Activated CD8-positive, alpha-beta memory T cell treated with anti-CD3 and anti-CD28 coated beads, Interleukin-2, amount 50 U/mL, for 48 hours (primary cell): Measurements from ENCODE around the gene PTGDS.
A peak's percentile ranks its signal among the peaks of the same experiment; 100 is the strongest.

Experiments used
- DNase-seq: peaks from one replicate; pipeline ENCODE4 v3.0.0-alpha.2; 2020

Gene PTGDS

GRCh38 chr9:136974817-136975535, 2.3 kb upstream of the PTGDS start:
- DNase-seq, result no peak

DNA sequence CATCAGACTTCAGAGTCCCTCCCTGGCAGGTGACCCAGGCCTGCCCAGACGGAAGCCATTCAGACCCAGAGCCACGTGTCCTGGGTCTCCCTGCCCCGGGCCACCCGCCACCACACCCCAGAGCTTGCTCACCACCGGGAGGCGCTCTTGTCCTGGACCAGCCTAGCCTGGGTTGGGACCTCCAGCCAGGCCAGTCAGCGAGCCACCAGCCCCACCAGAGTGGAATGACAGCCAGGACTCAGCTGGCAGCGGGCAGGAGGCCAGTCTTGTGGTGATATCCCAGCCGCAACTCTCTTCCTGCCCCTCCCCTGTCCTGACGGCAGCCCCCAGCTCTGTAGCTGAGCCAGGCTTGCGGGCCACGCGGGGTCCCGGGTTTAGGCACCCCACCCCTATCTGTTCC, 1.7 kb upstream of the PTGDS start:
- DNase-seq, result peak; percentile 82

DNA sequence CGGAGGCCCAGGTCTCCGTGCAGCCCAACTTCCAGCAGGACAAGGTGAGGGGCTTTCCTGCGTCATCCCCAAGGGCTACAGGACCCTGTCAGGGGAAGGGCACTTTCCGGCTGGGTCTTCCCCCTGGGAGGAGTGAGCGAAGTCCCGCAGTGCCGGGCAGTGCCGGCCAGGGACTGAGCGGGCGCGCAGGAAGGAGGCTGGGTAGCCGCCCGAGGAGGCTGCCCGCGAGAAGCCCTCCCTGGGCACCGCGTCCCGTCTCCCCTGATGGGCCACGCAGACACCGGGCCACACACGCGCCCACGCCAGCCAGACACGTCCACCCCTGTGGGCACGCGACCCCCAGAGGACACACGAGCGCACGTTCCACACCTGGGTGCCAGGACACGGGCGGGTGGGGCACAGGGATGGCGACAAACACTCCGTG, 357 bp downstream of the PTGDS start:
- DNase-seq, result no peak

- peak; percentile 87 for DNase-seq
Measured at GRCh38 chr9:136978073-136978864, 965 bp downstream of the PTGDS start.

DNA sequence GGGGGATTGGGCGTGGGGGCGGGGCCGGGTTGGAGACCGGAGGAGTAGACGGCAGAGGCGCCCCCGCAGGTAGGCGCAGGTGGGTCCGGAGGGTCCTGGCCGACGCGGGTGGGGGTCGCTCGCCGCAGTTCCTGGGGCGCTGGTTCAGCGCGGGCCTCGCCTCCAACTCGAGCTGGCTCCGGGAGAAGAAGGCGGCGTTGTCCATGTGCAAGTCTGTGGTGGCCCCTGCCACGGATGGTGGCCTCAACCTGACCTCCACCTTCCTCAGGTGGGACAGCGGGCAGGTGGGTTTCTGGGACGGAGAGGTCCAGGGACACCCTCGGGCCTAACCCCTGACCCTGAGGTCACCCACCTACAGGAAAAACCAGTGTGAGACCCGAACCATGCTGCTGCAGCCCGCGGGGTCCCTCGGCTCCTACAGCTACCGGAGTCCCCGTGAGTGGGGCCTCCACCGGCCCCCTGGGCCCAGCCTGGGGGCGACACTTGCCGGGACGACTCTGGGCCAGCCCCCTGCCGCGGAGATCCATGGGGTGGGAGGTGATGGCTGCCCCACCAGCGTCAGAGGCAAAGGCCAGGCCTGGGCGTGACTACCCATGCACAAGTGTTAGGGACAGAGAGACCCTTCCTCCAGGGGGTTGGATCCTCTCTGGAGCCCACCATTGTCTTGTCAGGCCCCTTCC, 1.7 kb downstream of the PTGDS start:
- no peak for DNase-seq

DNA sequence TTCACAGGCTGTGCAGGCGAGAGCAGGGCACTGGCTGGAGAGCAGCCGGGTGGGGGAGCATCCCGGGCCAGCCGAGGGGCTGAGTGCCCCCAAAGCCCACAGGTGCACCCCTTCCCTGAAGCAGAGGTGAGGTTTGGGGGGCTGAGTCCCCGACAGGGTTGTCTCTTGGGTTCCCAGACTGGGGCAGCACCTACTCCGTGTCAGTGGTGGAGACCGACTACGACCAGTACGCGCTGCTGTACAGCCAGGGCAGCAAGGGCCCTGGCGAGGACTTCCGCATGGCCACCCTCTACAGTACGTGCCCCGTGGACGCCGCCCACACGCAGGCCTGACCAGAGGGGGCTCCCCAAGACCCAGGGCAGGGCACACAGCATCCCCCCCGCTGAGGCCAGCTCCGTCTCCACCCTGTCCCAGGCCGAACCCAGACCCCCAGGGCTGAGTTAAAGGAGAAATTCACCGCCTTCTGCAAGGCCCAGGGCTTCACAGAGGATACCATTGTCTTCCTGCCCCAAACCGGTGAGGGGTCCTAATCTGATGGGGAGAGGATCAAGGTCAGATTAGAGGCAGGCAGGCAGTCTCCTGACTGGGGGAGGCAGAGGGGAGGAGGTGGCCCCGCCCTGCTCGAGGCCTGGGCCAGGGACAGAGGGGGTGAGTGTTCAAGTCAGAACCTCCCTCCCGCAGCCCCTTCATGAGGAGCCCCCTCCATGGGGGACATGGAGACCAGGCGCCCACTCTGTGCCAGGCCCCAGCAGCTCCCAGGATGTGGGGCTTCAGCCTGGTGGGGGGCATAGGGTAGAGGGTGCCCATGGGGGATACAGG, 2.7 kb downstream of the PTGDS start:
- no peak for DNase-seq

DNA sequence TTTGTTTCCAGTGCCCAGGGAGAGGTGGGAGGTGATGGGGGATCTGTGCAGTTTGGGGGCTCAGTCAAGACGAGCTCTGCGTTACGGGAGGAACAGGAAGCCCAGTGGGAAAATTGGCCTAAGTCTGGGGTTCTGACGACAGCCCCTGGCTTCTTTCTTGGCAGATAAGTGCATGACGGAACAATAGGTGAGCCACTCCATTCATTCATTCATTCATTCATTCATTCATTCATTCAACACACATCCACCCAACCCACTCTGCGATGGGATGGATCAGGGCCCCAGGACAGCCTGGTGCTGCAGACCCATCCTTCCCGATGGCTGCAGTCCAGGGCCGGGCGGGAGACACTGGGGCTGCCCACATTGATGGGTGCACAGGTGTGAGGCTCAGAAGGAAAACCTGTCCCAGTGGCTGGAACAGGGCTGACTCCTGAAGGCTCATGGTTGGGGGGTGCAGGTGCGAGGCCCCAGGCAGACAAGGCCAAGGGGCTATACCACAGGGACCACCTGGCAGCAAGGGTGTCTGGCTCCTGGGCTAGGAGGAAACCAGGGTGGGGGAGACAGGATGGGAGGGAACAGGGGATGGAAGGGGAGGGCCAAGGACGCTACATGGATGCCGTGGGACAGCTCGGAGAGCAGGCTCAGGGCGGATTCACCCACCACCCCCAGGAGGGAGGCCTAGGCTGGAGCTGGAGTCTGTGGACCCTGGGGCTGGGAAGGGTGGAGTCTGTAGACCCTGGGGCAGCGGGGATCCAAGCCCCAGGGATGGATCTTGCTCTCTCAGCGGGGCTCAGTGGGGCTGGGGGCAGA, 3.6 kb downstream of the PTGDS start:
- DNase-seq, result no peak

DNA sequence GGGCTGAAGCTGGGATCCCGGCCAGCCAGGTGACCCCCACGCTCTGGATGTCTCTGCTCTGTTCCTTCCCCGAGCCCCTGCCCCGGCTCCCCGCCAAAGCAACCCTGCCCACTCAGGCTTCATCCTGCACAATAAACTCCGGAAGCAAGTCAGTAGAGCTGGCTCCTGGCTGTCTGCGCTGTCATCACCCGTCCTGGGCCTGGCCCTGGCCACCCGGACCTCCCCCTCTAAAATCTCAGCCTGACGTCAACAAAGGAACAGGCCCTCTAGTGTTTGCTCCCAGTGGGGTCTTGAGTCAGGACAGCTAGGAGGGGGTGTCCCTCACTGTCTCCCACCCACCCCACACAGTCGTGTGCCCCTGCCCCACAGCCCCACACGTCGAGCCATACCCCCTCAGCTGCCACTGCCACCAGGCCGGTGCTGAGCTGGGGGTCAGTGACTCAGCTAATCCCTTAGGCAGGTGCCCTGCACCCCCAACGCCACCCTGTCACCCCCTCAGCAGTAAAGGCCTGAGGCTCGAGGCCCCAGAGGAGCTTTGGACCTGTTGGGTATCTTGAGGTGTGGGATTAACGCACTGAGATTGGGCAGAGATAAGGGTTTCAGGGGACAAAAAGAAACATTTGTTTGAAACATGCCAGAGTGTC, 4.4 kb downstream of the PTGDS start:
- DNase-seq, result no peak

DNA sequence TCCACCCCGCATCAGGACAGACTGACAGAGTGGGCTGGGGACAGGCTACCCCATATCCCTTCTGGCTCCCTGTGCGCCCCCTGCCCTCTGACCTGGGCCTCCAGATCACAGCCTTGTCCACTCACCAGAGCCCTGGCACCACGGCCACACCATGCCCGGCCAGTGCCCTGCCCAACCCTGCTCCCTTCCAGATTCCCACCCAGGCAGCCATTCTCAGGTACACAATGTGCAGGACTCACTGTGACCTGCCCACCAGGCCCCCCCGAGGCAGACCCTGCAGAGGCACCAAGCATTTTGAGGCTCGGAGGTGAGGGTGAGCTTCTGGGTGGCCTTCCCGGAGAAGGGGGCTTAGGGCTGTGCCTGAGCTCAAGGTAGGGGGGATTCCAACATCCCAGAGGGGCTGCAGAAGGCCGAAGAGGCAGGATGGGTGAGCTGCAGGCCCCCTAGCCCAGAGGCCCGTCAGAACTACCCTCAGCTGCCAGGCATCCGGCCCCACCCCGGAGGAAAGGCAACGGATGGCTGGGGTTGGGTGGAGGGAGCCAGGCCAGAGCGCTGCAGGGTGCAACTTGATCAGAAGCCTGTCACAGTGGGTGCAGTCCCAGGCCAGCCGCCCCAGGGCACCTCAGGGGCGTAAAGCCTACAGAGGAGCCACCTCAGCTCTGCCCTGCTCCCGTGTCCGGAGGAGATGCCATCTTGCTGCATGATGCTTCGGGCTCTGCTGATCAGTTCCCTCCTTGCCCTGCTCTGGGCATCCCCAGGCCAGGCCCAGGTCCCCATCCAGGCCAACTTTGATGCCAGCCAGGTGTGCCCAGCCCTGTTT, 5.1 kb downstream of the PTGDS start, which contains the start of gene LCNL1:
TSS of gene LCNL1 (plus strand) at position 762 of the 820 bp plus-strand sequence. CDS start 594 bp downstream, outside the sequence.
- no peak for DNase-seq

DNA sequence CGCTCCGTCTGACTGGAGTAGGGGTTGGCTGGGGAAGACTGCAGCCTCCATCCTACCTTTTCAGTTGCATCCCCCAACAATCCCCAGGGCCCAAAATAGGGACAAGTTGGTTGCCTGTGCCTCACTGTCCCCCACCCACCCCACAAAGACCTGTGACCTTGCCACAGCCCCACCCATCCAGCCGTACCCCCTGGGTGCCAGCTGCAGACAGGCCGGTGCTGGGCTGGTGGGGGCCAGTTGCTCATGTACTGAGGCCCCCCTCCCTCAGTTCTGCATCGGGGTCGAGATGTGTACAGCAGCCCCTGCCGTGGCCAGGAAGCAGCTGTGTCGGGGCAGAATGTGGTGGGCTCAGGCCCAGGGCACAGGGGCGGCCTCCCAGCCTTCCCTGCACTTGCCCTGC, 5.9 kb downstream of the PTGDS start:
- DNase-seq, result no peak

DNA sequence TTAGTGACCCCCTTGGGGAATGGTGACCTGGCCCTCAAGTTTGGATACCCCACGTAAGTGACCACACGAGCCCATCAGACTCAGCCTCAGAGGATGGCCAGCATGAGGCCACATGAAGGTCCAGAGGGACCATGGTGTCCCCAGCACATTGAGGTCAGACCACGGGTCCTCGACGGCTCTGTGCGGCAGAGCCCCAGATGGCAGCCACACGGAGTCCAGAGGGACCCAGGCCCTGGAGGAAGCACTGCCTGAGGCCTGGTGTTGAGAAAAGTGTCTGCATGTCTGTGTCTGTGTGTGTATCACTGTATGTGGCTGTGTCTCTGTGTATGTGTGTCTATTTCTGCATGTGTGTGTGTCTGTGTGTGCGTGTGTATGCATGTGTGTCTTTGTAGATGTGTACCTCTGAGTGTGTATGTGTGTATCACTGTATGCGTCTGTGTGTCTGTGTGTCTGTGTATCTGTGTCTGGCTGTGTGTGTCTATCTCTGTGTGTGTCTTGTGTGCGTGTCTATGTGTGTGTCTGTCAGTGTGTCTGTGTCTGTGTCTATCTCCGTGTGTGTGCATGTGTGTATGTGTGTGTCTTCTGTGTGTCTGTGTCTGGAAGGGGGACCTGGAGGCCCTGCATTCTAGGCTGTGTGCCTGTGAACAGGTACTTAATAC, 6.5 kb downstream of the PTGDS start:
- no peak for DNase-seq

DNA sequence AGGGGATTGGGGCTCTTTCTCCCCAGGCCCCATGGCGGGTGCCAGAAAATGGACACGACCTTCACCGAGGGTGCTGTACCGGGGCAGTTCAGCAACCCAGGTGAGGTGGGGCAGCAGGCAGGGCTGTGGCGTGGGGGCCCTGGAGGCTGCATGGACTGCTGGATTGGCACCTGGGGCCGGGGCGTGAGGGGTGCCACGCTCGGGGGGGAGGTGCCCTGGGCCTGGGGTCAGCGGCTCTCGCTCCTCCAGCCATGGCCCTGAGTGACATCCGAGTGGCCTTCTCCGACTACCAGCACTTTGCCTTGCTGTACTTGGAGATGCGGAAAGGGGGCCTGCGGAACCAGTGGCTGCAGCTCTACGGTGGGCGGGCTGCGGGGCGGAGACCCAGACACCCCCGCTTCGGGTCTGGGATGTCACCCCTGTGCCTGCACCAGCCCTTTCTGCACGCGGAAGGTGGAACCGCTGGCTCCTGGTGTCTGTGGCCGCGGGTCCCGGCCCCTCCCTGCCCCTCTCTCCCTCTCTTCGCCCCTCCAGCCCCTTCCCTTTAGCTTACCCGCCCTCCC, 7.2 kb downstream of the PTGDS start:
- DNase-seq, result no peak

DNA sequence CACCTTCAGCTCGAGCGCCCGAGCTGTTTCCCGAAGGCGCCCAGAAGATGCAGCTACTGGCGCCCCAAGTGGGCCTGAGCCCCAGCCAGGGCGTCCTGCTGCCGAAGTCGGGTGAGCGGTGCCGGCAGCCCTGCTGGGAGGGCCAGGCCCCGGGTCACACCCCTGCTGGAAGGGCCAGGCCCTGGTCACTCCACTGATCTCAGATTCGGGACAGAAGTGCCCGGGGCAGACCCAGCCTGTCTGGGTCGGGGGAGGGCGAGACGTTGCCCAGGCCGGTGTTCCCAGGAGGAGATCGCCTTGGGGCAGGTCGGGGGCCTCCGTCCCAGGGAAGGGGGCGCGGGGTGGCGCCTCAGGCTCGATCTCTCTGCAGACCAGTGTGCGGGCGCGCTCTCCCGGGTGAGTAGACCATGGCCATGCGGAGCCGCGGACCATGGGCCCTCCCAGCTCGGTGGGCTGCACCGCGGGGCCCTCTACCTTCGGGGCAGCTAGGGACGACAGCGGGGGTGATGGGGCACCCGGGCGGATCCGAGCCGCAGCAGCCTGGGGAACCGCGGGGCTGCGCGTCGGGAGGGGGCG, 7.8 kb downstream of the PTGDS start:
- no peak for DNase-seq

GRCh38 chr9:136985853-136986252, 8.5 kb downstream of the PTGDS start:
- no peak for DNase-seq

- no peak for DNase-seq
Measured at GRCh38 chr9:136988872-136989271, 11.6 kb downstream of the PTGDS start.

- DNase-seq, result no peak
Measured at GRCh38 chr9:136990242-136990911, 13.1 kb downstream of the PTGDS start.

GRCh38 chr9:136991993-136992818, 14.9 kb downstream of the PTGDS start, which contains the start of gene PAXX:
Gene PAXX (plus strand): TSS chr9:136992422. CDS start chr9:136992444, 22 bp downstream.
- DNase-seq, result peak; percentile 97
